HEK293T (cell line): ENCODE results near the gene SYT13.

Source experiments
- FOXM1 ChIP-seq: fragments of 450-650 bp; IDR thresholded peaks from 2 replicates; pipeline ENCODE4 v1.6.1; 2017; ENCODE audit warnings: mild to moderate bottlenecking, borderline replicate concordance
- TARDBP ChIP-seq: fragments of 450-650 bp; IDR thresholded peaks from 2 replicates; pipeline ENCODE4 v1.6.1; 2016

DNA sequence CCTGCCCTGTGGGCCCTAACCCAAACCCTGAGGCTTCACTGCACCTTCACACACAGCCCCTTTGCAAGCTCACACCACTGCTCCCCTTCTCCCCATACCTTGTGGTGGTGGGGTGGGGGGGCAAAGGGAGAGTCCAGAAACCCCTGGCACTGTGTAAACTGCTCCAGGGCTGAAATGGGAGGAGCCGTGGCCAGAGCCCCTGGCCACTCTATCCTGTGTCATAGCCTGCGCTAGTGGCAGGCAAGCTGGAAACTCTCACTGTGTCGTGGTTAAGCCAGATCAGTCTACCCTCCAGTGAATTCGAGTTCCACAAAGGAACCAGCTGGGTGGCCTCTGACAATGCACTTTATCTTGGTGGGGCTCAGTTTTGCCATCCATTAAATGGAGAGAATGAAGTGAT, 8.4 kb upstream of the SYT13 start:
- TF ChIP-seq FOXM1 (no peak), TARDBP (no peak)
